ENCODE results near the gene RHOJ. TPM values are rescaled to one million over a fixed set of nuclear protein-coding genes. Genes with fewer than 3 reads are reported as not detected.

RHOJ gene
- polyA plus RNA-seq, 1 experiment = 116 TPM

- no peak for TF ChIP-seq CTCF (IDR thresholded peaks at IDR 0.05; ENCODE audit: insufficient read depth, low read depth, low read length)
- POLR2A ChIA-PET = no interaction called here
- CTCF ChIA-PET = interaction anchor here (1.1 to 2.0 kb wide), 5 partner anchors 11 to 81 kb away, joined by 3 to 7 read pairs (median 5); no protein-coding TSS in a partner anchor
- no peaks in the 10 kb centered on the region for H3K27me3 ChIP-seq (ENCODE audit: control insufficient read depth, insufficient read depth, low read length)
- H3K36me3 ChIP-seq (ENCODE audit: control insufficient read depth, insufficient read depth, low read length) = no peaks in the 10 kb centered on the region
- no peak overlapping the region for H3K4me3 ChIP-seq (ENCODE audit: low read depth, low read length)
- DNase-seq (ENCODE audit: low read depth) = peak; percentile 19
Measured at GRCh38 chr14:63249092-63249491, 44.8 kb downstream of the RHOJ start.

- H3K4me3 ChIP-seq (ENCODE audit: low read depth, low read length) = no peak overlapping the region
- DNase-seq (ENCODE audit: low read depth) = no peak
- ChIA-PET CTCF (no interaction called here), POLR2A (no interaction called here)
- H3K36me3 ChIP-seq (ENCODE audit: control insufficient read depth, insufficient read depth, low read length) = no peaks in the 10 kb centered on the region
- H3K27me3 ChIP-seq (ENCODE audit: control insufficient read depth, insufficient read depth, low read length) = no peaks in the 10 kb centered on the region
- no peak for TF ChIP-seq CTCF (IDR thresholded peaks at IDR 0.05; ENCODE audit: insufficient read depth, low read depth, low read length)
Measured at GRCh38 chr14:63257299-63257698, 53.1 kb downstream of the RHOJ start.

- no peak for TF ChIP-seq CTCF (IDR thresholded peaks at IDR 0.05; ENCODE audit: insufficient read depth, low read depth, low read length)
- CTCF ChIA-PET = no interaction called here
- POLR2A ChIA-PET = no interaction called here
Measured at GRCh38 chr14:63262446-63262845, 58.2 kb downstream of the RHOJ start.

GRCh38 chr14:63266106-63266505 is 61.9 kb downstream of the RHOJ start:
- DNase-seq (ENCODE audit: low read depth) = no peak
- ChIA-PET POLR2A (no interaction called here), CTCF (interaction anchor here (1.3 to 1.9 kb wide), 2 partner anchors 8 to 11 kb away, joined by 3 to 8 read pairs; no protein-coding TSS in a partner anchor)
- TF ChIP-seq CTCF (IDR thresholded peaks at IDR 0.05; ENCODE audit: insufficient read depth, low read depth, low read length) = no peak
- Histone ChIP-seq H3K27me3 (ENCODE audit: control insufficient read depth, insufficient read depth, low read length) (no peaks in the 10 kb centered on the region), H3K36me3 (ENCODE audit: control insufficient read depth, insufficient read depth, low read length) (no peaks in the 10 kb centered on the region), H3K4me3 (ENCODE audit: low read depth, low read length) (no peak overlapping the region)

More at GRCh38 chr14:63262446-63262845, 58.2 kb downstream of the RHOJ start:
- no peak for DNase-seq (ENCODE audit: low read depth)
- Histone ChIP-seq H3K4me3 (ENCODE audit: low read depth, low read length) (no peak overlapping the region), H3K27me3 (ENCODE audit: control insufficient read depth, insufficient read depth, low read length) (no peaks in the 10 kb centered on the region), H3K36me3 (ENCODE audit: control insufficient read depth, insufficient read depth, low read length) (no peaks in the 10 kb centered on the region)

- Histone ChIP-seq H3K4me3 (ENCODE audit: low read depth, low read length) (no peak overlapping the region), H3K36me3 (ENCODE audit: control insufficient read depth, insufficient read depth, low read length) (no peaks in the 10 kb centered on the region), H3K27me3 (ENCODE audit: control insufficient read depth, insufficient read depth, low read length) (no peaks in the 10 kb centered on the region)
- DNase-seq (ENCODE audit: low read depth) = no peak
- ChIA-PET POLR2A (no interaction called here), CTCF (interaction anchor here (0.6 to 1.9 kb wide), 3 partner anchors 10 to 1870 kb away, joined by 3 to 8 read pairs (median 4); no protein-coding TSS in a partner anchor)
- no peak for TF ChIP-seq CTCF (IDR thresholded peaks at IDR 0.05; ENCODE audit: insufficient read depth, low read depth, low read length)
Measured at GRCh38 chr14:63267171-63267570, 62.9 kb downstream of the RHOJ start.

All from BJ (cell line).